CD4-positive, alpha-beta T cell treated with Interleukin-1 beta for 1 hour (primary cell): ENCODE results near the gene IL34.
"Not testable (repeated sequence)": the region's sequence is repeated elsewhere in the genome, so short reads cannot be mapped to it uniquely, and the experiment has no call there.

ENCODE experiments used
- DNase-seq, 2 donors: peaks; one replicate each; pipeline ENCODE4 v3.0.0-alpha.2; 2020 to 2022

IL34 gene

GRCh38 chr16:70646260-70647241, at the start of gene IL34:
Gene IL34, plus strand, starts transcription at chr16:70646559. Its CDS starts 389 bp downstream, at chr16:70646948.
- DNase-seq = no peak

- DNase-seq = no peak
Measured at GRCh38 chr16:70597135-70597835, 49.1 kb upstream of the IL34 start.

- no peak for DNase-seq
Measured at GRCh38 chr16:70598937-70599503, 47.3 kb upstream of the IL34 start.

- no peak for DNase-seq
Measured at GRCh38 chr16:70600730-70601129, 45.6 kb upstream of the IL34 start.

- DNase-seq = no peak
Measured at GRCh38 chr16:70601576-70602575, 44.5 kb upstream of the IL34 start.

- DNase-seq = no peak
Measured at GRCh38 chr16:70602831-70603230, 43.5 kb upstream of the IL34 start.

- no peak for DNase-seq
Measured at GRCh38 chr16:70604407-70605282, 41.7 kb upstream of the IL34 start.

- no peak for DNase-seq
Measured at GRCh38 chr16:70605283-70605657, 41.1 kb upstream of the IL34 start.

- no peak for DNase-seq
Measured at GRCh38 chr16:70608521-70608920, 37.8 kb upstream of the IL34 start.

GRCh38 chr16:70610273-70611223, 35.8 kb upstream of the IL34 start:
- DNase-seq = no peak

- DNase-seq = no peak
Measured at GRCh38 chr16:70611224-70611598, 35.1 kb upstream of the IL34 start.

GRCh38 chr16:70611785-70612303, 34.5 kb upstream of the IL34 start:
- DNase-seq = no peak

GRCh38 chr16:70612931-70613330, 33.4 kb upstream of the IL34 start:
- no peak for DNase-seq

- DNase-seq = no peak
Measured at GRCh38 chr16:70614208-70614951, 32.0 kb upstream of the IL34 start.

GRCh38 chr16:70615945-70616344, 30.4 kb upstream of the IL34 start:
- no peak for DNase-seq

GRCh38 chr16:70621864-70622263, 24.5 kb upstream of the IL34 start:
- not testable (repeated sequence) for DNase-seq

GRCh38 chr16:70627696-70628095, 18.7 kb upstream of the IL34 start:
- no peak for DNase-seq

GRCh38 chr16:70630960-70631745, 15.2 kb upstream of the IL34 start:
- DNase-seq = no peak
